GM18502 (cell line): Measurements from ENCODE around the gene SMARCAD1.

Source experiments
- ATAC-seq: cut with Tn5 transposase; IDR thresholded peaks from one replicate; pipeline ENCODE4 v1.9.1; 2021; ENCODE audit warnings: mild to moderate bottlenecking; ENCODE audit not compliant: unreplicated experiment, poor library complexity

Gene SMARCAD1

GRCh38 chr4:94225449-94225848 is 17.8 kb downstream of the SMARCAD1 start:
- ATAC-seq = no peak

- no peak for ATAC-seq
Observed at GRCh38 chr4:94226763-94227162, 19.1 kb downstream of the SMARCAD1 start.

GRCh38 chr4:94228493-94229216 is 21.0 kb downstream of the SMARCAD1 start:
- ATAC-seq = no peak

GRCh38 chr4:94232519-94232918 is 24.9 kb downstream of the SMARCAD1 start:
- ATAC-seq = no peak

DNA sequence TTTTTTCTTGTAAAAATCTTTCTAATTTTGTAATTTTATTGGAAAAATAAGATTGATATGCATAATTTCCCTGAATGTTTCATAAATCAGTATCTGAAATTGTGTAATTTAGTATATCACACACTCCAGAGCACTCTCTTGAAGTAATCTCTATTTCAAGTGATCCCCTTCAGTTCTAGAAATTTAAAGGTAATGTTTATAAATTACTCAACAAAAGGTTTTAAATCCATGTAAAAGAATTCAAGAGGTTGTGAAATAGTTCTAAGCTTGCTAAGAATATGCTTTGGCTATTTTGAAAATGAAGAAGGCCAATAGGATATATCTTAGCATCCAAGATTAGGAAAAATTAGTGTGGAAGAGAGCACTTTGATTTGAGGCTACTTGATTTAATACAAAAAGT is 28.2 kb downstream of the SMARCAD1 start:
- ATAC-seq = no peak

DNA sequence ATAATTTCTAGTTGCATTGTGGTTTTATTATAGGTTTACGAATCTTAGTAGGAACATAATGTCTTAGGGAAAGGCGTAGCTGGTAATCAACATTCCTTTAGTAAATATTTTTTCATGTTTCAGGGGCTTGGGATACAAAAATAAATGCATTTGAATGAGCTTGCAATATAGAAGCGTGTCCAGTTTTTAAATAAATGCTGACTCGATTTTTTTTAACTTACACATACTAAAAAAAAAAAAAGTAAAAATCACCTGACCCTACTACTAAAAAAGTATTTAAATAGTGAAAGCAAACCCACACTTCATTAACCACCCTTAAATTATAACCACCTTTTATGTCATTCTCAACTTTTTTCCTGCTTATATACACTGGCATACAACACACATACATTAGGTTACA is 29.6 kb downstream of the SMARCAD1 start:
- no peak for ATAC-seq

- no peak for ATAC-seq
Observed at GRCh38 chr4:94238160-94238559, 30.5 kb downstream of the SMARCAD1 start.

DNA sequence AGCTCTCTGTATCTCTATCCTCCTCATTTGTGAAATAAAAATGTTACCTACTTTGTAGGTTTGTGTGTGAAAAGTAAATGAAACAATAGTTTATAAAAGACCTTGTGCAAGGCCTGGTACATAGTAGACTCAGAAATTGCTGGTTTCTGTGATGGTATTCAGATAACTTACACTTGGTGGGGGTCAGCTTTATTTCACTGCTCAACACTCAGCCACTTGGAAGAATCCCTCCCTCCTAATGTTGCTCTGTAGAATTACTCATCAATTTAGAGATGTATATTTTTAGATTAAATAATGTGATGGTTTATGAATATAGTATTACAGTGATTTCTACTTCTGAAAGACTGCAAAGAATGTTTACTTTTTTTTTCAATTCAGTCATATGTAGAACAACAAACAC is 32.7 kb downstream of the SMARCAD1 start:
- ATAC-seq = no peak

- ATAC-seq = peak; percentile 40
Observed at GRCh38 chr4:94244087-94244828, 36.6 kb downstream of the SMARCAD1 start.

DNA sequence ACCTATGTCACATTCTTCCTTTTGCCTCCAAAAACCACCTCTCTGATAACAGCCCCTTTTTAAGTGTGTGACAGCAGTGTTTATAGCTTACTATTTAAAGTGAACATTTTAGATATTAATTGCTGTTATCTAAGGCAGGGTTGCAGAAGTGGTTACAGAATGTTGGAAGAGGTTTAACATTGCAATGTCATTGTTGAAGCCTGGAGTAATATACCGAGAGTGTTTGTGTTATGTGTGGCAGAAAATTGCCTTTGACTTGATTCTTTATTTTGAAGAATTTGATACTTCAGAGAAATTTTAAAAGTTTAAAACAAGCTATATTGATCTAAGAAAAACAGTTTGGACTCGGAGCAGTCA is 37.1 kb downstream of the SMARCAD1 start:
- ATAC-seq = no peak

GRCh38 chr4:94251094-94251493 is 43.4 kb downstream of the SMARCAD1 start:
- no peak for ATAC-seq

- ATAC-seq = no peak
Observed at GRCh38 chr4:94253036-94253435, 45.4 kb downstream of the SMARCAD1 start.

DNA sequence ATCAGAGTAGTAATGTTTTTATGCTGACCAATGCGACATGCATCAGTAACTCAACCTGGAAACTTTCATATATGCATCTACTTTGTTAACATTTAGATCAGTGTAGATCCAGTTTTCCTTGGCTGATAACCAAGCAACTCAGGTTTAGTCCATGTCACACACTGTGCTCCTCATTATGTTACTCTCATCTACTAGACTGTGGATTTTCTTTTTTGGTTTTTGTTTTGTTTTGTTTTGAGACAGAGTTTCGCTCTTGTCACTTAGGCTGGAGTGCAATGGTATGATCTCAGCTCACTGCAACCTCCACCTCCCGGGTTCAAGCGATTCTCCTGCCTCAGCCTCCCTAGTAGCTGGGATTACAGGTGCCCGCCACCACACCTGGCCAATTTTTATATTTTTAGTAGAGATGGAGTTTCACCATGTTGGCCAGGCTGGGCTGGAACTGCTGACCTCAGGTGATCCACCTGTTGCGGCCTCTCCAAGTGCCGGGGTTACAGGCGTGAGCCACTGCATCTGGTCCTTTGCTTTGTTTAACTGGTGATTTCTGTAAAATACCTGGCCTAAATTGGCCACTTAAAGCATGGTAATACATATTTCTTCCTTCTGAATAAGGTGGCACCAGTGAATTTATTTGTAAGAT is 48.6 kb downstream of the SMARCAD1 start:
- no peak for ATAC-seq

GRCh38 chr4:94256828-94257227 is 49.2 kb downstream of the SMARCAD1 start:
- ATAC-seq = no peak

GRCh38 chr4:94262163-94263016 is 54.7 kb downstream of the SMARCAD1 start:
- ATAC-seq = no peak

DNA sequence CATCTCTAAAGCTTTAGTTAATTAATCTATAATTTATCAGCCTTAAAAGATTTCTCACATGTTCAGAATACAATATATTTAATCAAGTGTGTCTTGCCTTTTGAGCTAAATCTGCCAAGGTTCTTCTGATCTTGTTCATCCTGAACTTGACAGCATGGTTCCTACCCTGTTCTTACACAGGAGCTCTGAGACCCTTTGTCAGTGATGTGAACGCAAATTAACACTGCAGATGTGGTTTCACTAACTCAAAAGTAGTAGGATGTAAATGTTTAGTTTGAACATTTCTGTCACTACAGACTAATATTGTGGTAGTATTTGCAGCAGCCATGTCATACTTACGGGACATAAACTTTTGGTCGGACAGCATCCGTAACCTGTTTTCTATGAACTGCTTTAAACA is 59.4 kb downstream of the SMARCAD1 start:
- ATAC-seq = no peak

DNA sequence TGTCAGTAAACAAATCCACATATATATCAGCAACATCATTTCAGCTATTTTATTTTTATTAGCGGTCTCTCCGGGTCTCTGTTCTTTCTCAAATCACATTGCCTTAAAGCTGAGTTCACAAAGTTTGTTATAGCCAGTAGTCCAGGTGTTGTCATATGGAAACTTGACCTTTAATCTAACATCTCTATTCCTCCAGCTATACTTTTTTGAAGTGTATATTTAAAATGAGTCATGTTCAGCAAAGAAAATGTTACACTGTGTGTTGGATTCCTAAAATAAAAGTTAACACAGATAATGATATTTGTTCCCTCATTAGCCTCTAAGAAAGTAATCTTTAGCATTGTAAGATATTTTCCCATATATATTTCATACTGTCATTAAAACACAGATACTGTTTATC is 63.6 kb downstream of the SMARCAD1 start:
- ATAC-seq = no peak

GRCh38 chr4:94274912-94275311 is 67.2 kb downstream of the SMARCAD1 start:
- no peak for ATAC-seq

DNA sequence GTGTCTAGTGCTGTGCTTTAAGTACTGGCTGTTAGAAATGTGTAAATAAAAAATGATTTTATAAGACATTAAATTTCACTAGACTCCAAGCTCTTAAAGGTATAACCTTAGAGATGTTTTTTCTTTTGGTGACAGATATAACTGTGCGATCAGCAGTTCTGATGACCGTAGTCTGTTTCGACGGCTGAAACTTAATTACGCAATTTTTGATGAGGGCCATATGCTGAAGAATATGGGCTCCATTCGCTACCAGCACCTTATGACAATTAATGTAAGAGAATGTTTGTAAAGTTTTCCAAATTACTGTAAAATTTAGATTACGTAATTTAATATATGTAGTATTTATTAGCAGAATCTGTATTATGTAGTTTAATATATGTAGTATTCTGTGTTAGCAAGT is 68.5 kb downstream of the SMARCAD1 start:
- ATAC-seq = no peak

GRCh38 chr4:94277534-94277933 is 69.9 kb downstream of the SMARCAD1 start:
- ATAC-seq = no peak

DNA sequence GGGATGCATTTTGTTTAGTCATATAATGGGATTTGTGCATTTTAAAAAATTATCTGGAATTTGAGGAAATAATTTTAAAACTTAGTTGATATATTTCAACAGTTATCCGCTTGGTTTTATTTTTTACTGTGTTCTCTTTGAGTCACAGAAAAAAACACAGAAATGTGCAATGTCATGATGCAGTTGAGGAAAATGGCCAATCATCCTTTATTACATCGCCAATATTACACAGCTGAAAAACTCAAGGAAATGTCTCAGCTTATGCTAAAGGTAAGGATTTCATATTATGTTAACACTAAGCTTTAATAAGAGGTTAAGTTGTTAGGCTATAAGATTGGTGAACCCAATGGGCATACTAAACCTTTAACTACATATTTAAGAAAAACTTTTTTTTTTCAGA is 71.1 kb downstream of the SMARCAD1 start:
- no peak for ATAC-seq
